Measurements from ENCODE around the gene COL7A1. TPM values are rescaled to one million over a fixed set of nuclear protein-coding genes. Genes with fewer than 3 reads are reported as not detected.

Gene COL7A1
- total RNA-seq, 1 experiment from 2014 or later = 22.9 TPM

- Histone ChIP-seq H3K9me3 (ENCODE audit: control insufficient read depth, low read depth, low read length) (no peaks in the 10 kb centered on the region), H4K8ac (replicated peaks; ENCODE audit: insufficient read length, low read depth, low read length) (no peak overlapping the region), H3K79me1 (ENCODE audit: insufficient read depth, low read depth, low read length, poor library complexity, severe bottlenecking) (no peaks in the 10 kb centered on the region), H3K4me1 (ENCODE audit: insufficient read depth, low read length) (peaks cover 2% of the 10 kb centered on the region; the same call in 1 of the 2 replicates), H2BK15ac (ENCODE audit: low read depth, low read length) (no peak overlapping the region), H4K20me1 (ENCODE audit: control insufficient read depth, insufficient read depth, insufficient read length) (peaks cover 4% of the 10 kb centered on the region), H3K18ac (ENCODE audit: insufficient read length, low read depth, low read length) (no peak overlapping the region), H2AFZ (ENCODE audit: low read length) (no peak overlapping the region), H2BK20ac (ENCODE audit: low read depth, low read length, poor library complexity, severe bottlenecking) (no peak overlapping the region), H3K79me2 (ENCODE audit: insufficient read depth, low read length) (no peaks in the 10 kb centered on the region), H3K23me2 (ENCODE audit: insufficient read length, low read depth, low read length, poor library complexity, severe bottlenecking) (no peaks in the 10 kb centered on the region), H4K5ac (ENCODE audit: insufficient read length, low read depth, low read length) (no peak overlapping the region), H3K4ac (ENCODE audit: low read depth, low read length) (no peak overlapping the region), H3K14ac (ENCODE audit: insufficient read depth, low read length) (no peak overlapping the region), H2BK120ac (ENCODE audit: low read depth, low read length, poor library complexity, severe bottlenecking) (no peak overlapping the region), H3K23ac (ENCODE audit: insufficient read length, low read depth, low read length) (no peak overlapping the region), H3K4me2 (ENCODE audit: insufficient read depth, insufficient read length, low read length) (no peak overlapping the region), H3T11ph (ENCODE audit: low read length) (no peak overlapping the region), H3K27me3 (ENCODE audit: insufficient read depth, low read length) (no peaks in the 10 kb centered on the region), H3K27ac (ENCODE audit: insufficient read length, low read depth, low read length) (no peak overlapping the region), H4K91ac (ENCODE audit: insufficient read length, low read depth, low read length) (no peak overlapping the region), H3K56ac (ENCODE audit: insufficient read length, low read depth, low read length) (no peak overlapping the region), H3K9ac (ENCODE audit: extremely low read depth, insufficient read length, low read length) (no peak overlapping the region), H2BK12ac (ENCODE audit: insufficient read length, low read depth, low read length) (no peak overlapping the region), H2BK5ac (ENCODE audit: insufficient read length, low read length) (no peak overlapping the region), H2AK5ac (ENCODE audit: insufficient read length, low read length) (no peak overlapping the region)
- WGBS (ENCODE audit: extremely low coverage, insufficient read length, low lambda C conversion rate) = no CpG with 5 or more reads among the region's 3 CpGs
- no peak for TF ChIP-seq CTCF (conservative IDR thresholded peaks at IDR 0.05)
- Mint-ChIP-seq H3K4me1 (peaks cover 16 to 18% of the 10 kb centered on the region in 2 experiments), H3K36me3 (ENCODE audit: insufficient read depth in 1 of 3, low read depth in 3 of 3) (peaks cover 21 to 74% (median 74%) of the 10 kb centered on the region in 3 experiments; a peak in 6 of 7 replicates), H3K27me3 (ENCODE audit: low read depth) (no peaks in the 10 kb centered on the region; the same call in 1 of the 2 replicates), H3K4me3 (no peak overlapping the region; a peak in 1 of 5 replicates), H3K27ac (no peak overlapping the region), H3K9me3 (no peaks in the 10 kb centered on the region)
- no peak for DNase-seq
Observed at GRCh38 chr3:48641396-48641795, 46.3 kb upstream of the COL7A1 start.

Data from H9 (cell line).